ENCODE results near the gene CDH23.

Gene CDH23

DNA sequence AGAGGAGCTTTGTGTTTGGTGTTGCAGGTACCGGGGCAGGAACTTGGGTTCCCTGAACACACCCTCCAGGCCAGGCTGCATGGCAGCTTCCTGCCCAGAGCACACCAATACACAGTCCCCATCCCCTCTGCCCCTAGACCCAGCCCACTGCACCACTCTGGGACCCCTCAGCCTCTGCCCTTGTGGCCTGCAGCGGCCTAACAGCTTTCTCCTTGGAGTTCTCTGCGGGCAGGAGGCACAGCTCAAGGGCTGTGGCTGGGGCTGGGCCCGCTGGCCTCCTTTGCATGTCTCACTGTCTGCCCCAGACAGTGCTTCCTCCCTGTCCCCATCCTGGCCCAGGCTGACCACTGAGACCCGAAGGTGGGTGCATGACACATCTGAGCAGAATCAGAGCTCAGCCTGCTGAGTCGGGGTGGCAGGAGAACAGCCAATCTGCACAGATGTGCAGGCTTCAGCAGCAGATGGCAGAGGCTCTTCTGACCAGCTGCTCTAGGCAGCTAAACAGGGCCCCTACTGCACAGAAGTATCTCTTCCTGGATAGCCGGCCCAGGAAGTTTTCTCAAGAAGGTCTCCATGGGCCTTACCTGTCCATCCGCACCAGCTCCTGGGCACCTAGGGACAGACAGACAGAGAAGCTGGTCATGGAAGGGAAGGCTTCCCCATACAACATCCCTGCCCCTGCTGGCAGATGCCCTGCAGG is 355.8 kb downstream of the CDH23 start:
- no peak overlapping the region for H3K4me3 ChIP-seq (ENCODE audit: low read length)
- TF ChIP-seq, protein P1, sequence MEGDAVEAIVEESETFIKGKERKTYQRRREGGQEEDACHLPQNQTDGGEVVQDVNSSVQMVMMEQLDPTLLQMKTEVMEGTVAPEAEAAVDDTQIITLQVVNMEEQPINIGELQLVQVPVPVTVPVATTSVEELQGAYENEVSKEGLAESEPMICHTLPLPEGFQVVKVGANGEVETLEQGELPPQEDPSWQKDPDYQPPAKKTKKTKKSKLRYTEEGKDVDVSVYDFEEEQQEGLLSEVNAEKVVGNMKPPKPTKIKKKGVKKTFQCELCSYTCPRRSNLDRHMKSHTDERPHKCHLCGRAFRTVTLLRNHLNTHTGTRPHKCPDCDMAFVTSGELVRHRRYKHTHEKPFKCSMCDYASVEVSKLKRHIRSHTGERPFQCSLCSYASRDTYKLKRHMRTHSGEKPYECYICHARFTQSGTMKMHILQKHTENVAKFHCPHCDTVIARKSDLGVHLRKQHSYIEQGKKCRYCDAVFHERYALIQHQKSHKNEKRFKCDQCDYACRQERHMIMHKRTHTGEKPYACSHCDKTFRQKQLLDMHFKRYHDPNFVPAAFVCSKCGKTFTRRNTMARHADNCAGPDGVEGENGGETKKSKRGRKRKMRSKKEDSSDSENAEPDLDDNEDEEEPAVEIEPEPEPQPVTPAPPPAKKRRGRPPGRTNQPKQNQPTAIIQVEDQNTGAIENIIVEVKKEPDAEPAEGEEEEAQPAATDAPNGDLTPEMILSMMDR (conservative IDR thresholded peaks at IDR 0.05; ENCODE audit: low read depth, low read length), result no peak
- no peak for DNase-seq (ENCODE audit: low read depth)

DNA sequence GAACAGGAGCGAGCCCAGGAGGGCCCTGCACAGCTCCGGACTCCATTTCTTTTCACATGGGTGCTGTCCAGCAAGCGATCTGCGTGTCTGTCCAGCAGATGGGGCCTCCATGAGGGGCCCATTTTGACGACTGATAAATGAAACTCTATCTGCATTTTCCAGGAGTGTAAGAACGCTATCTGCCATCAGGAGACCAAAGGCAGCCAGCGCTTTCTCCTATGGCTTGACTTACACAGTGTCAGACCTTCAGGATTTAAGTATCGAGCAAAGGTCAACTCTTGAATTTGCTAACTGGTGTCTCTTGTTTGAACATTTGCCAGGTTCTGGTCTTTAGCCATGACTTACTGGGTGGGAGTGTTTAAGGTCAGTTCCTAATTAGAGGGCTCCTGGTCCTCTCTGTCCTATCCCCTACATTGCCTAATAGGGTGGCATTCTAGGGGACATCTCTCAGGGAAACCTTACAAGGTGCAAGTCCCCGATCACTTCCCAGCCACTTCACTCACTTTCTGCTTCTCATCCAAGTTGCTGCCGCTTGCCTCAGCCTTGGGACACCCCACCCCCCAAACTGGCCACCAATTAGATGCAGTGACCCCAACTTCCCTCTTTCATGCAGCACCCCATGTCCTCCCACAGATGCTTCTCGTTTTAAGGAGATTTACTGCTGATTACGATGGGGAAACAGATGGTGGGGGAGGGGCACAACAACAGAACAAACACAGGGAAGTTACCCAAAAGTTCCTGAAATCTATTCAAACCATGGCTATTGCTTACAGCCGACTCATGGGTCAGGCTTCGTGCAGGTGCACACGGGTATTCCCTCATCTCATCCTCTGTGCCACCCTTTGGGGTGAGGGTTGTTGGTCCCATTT is 356.6 kb downstream of the CDH23 start:
- DNase-seq (ENCODE audit: low read depth), result no peak
- TF ChIP-seq, protein P1 (conservative IDR thresholded peaks at IDR 0.05; ENCODE audit: low read depth, low read length), result peak; percentile 8
- no peak overlapping the region for H3K4me3 ChIP-seq (ENCODE audit: low read length)

DNA sequence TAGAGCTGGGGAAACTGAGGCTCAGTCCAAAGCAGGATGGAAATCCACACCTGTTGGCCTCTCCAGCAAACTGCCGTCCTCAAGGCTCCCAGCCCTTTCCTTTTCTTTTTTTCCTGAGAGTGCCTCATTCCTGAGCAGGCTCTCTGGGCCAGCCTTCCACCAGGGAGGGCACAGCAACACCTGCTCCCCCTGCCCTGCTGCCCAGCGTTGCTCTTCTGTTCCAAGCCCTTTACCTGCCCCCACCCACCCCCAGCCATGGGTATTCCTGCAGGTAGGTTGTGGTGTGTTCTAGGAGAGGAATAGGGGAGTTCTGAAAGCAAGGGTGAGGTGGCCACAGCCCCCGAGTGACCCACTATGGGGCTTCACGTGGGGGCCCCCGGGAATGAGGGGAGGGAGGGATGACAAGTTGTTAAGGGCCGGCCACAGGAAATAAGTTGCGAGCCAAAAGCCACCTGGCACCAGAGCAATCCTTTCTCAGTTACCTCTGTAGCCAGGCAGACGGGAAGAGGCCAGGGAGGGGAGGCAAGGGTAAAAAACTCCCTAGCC is 357.3 kb downstream of the CDH23 start:
- no peak overlapping the region for H3K4me3 ChIP-seq (ENCODE audit: low read length)
- DNase-seq (ENCODE audit: low read depth), result no peak

DNA sequence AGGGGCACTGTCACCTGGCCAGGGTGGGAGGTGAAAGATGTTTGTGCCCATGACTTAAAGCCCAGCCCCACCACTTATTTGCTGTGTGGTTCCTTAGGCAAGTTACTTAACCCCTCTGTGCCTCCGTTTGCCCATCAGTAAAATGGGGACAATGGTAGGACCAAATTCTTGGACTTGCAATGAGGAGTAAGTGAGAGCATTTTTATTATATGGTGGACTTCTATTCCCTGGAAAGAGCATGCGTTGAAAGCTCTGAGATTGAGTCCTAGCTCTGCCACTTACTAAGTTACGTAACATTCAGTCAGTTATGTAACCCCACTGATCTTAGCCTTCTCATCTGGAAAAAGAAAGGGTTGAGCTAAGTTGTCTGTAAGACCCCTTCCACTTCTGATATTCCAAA is 357.8 kb downstream of the CDH23 start:
- TF ChIP-seq, protein P1 (conservative IDR thresholded peaks at IDR 0.05; ENCODE audit: low read depth, low read length), result no peak
- H3K4me3 ChIP-seq (ENCODE audit: low read length), result no peak overlapping the region
- DNase-seq (ENCODE audit: low read depth), result no peak

More for the DNA sequence above, 357.3 kb downstream of the CDH23 start:
- TF ChIP-seq, protein P1 (conservative IDR thresholded peaks at IDR 0.05; ENCODE audit: low read depth, low read length), result no peak

DNA sequence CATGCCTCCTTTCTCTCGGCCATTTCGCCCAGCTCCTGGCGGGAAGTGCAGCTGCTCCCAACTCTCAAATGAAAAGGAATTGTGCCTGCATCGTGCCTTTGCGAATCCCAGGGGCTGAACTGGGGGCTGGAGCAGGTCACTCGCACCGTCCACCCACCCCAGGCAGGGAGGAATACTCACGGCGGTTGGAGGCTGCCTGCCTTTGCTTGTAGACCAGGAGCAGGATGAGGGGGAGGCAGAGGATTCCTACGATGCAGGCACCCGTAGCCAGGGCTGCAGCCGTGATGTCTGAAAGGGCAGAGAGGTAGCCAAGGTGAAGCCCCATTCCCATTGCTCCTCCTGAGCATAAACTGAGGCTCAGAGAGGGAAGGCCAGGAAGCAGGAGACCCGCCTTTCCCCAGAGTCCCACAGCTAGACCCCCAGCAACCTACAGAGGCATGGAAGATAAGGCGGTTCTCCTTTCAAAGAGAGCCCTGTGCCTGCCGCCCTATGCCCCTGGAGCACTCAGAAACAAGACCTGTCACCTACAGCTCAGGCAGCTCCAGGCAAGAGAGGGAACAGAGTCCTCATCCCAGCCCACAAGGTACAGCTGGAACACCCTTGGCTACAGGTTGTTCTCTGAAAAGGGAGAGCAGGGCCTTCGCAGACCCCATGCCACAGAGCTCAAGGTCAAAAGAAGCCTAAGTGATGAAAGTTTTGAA is 358.6 kb downstream of the CDH23 start:
- TF ChIP-seq, protein P1 (conservative IDR thresholded peaks at IDR 0.05; ENCODE audit: low read depth, low read length), result no peak
- no peak overlapping the region for H3K4me3 ChIP-seq (ENCODE audit: low read length)
- DNase-seq (ENCODE audit: low read depth), result no peak

DNA sequence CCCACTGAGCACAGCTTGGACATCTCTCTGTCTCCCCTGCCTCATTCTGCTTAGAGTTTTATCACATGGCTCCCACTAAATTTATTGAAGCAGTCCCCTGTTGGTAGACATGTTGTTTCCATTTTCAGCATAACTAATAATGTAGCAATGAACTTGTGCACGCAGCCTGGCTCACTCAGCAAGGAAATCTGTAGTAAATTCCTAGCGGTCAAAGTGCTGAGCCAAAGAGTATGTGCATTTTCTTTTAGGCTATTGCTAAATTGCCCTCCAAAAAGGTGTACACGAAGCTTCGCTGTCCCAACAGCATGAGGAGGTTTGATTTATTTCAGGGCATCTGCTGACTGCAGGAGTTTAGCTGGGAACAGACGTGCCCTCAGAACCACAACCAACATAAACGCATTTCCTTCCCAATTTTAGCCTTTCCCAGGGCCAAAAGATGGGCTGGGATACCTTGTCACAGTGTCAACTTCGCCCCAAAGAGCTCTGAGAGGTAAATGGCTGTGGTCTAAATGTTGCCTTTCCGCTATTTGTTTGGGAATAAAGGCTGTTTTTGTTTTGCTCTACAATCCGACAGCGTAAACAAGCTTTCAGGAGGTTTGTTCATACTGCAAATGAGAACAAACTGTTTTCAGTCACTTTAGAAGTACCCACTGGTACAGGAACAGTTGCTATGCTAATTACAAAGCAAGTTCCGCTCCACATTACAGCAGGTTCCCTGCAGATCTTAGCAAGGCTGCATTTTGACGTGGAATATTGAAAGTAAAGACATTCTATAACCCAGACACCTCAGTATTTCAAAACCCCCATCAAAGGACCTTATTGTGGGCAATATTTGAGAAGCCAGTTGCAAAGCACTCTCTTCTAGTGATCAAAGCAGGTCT is 359.8 kb downstream of the CDH23 start:
- TF ChIP-seq, protein P1 (conservative IDR thresholded peaks at IDR 0.05; ENCODE audit: low read depth, low read length), result no peak
- no peak overlapping the region for H3K4me3 ChIP-seq (ENCODE audit: low read length)
- no peak for DNase-seq (ENCODE audit: low read depth)

All from retinal pigment epithelial cell (primary cell).